HG02571 (cell line): ENCODE measurements around the gene P4HA1.

Experiments used
- ATAC-seq: cut with Tn5 transposase; IDR thresholded peaks from one replicate; pipeline ENCODE4 v1.9.1; 2021; ENCODE audit warnings: mild to moderate bottlenecking, moderate library complexity; ENCODE audit not compliant: unreplicated experiment

The P4HA1 gene

DNA sequence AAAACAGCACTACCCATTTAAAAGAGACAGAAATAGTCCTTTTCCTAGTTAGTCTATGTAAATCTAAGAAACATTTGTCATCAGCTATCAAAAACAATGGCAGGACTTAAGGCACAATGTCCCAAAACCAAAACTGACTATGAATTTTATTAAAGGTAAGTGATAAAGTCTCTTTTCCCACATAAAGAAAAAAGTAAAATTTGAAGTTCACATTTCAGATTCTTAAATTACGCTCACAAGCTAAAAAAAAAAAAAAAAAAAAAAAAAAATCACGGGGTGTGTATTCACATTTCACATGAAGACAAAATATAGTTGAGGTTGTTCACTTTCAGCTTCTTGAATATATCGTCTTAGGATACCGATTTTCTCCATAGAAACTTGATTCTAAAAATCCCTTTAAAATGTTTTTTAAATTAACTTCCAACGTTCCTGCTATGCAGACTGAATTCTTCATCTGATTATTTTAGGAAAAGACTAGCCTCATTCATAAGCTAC is 1.6 kb downstream of the P4HA1 start:
- ATAC-seq = no peak

DNA sequence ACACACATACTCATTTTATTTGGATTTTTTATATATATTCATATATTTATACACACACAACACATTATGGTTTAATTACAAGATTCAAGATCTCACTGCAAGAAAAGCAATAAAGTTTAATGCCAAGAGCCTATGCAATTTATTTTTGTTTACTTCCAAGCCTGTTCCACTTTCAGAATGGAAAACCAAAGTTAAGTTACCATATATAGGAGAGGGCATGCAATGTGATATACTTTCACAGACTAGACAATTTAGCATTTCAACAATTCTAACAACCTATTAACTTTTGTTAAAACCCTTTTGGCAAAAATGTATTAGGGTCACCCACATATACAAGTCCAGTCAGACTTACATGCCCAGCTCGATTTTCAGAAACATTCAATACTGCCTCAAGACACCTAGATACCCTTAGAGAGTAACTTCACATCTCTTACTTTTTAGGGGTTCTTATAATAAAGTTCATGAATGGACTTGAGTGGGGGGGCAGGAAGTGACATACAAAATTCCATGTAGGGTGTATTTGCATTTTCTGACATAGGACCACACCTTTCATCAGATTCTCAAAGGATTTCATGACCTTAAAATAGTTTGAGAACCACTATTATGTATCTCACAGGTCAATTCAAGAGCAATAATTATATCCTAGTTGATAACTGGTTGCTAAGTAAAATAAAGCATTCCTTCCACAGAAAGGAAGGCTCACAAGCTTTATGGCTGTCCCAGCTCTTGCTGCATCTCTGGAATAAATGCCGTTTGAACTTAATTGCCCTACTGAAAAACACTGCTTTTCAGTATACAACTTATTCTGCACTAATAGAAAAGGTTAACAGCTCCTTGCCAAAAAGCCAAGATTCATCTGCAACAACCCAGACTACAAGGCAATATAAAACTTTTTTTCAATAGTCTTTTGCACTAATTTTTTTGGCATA is 2.5 kb downstream of the P4HA1 start:
- no peak for ATAC-seq

GRCh38 chr10:73092830-73093229 is 3.8 kb downstream of the P4HA1 start:
- no peak for ATAC-seq

DNA sequence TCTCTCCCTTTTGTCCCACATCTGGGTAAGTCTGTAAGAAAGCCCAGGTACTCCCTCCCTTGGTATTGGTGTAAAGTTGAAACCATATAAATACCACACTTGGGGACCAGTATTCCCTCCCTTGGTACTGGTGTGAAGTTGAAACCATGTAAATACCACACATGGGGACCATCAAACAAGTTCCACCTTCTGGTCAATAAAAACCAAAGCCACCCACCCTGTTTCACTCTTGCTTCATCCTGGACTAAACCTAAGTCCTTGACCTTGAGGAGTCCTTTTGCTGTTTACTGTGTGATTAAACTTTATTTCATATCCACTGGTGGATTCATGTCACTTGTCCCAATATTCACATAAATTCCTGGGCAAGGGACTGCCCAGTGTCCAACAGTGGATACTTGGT is 8.4 kb downstream of the P4HA1 start:
- no peak for ATAC-seq

DNA sequence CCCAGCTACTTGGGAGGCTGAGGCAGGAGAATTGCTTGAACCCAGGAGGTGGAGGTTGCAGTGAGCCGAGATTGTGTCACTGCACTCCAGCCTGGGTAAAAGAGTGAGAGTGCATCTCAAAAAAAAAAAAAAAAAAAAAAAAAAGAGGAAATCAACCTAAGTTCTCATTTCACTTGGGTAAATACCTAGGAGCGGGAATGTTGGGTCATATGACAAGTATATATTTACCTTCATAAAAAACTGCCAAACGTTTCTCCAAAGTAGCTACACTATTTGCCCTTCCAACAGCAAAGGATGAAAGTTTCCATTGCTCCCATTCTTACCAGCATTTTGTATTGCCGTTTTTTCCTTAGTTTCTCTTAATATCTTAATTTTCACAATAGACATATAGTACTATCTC is 9.8 kb downstream of the P4HA1 start:
- no peak for ATAC-seq

DNA sequence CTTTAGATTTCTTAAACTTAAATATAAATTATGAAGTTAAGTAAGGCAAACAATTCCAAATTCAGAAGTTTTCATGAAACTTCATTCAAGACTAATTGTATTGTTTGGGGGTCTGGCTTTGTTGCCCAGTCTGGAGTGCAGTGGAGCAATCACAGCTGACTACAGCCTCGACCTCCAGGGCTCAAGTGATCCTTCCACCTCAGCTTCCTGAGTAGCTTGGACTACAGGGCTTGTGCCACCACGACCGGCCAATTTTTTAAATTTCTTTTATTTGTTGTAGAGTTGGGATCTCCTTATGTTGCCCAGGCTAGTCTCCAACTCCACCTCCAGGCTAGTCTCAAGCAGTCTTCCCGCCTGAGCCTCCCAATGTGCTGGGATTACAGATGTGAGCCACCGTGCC is 12.5 kb downstream of the P4HA1 start:
- ATAC-seq = no peak

DNA sequence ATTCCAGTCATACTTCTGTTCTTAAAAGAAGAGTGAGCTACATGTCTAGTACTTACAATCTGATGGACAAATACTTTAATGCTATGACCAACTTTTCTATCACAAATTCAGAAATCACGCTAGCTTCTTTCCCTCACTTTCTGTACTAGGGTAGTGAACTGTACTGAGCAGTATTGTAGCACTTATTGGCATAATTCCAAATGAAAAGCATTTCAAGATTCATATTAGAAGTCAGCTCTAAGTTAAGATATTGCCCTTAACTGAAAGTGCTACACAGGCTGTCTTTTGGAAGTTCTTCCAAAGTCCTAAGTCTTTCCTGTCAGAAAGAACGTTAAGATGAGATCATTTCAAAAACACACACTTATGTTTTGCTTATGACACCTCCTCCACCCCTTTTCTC is 13.4 kb downstream of the P4HA1 start:
- ATAC-seq = no peak

GRCh38 chr10:73079779-73080541 is 16.7 kb downstream of the P4HA1 start:
- ATAC-seq = no peak

DNA sequence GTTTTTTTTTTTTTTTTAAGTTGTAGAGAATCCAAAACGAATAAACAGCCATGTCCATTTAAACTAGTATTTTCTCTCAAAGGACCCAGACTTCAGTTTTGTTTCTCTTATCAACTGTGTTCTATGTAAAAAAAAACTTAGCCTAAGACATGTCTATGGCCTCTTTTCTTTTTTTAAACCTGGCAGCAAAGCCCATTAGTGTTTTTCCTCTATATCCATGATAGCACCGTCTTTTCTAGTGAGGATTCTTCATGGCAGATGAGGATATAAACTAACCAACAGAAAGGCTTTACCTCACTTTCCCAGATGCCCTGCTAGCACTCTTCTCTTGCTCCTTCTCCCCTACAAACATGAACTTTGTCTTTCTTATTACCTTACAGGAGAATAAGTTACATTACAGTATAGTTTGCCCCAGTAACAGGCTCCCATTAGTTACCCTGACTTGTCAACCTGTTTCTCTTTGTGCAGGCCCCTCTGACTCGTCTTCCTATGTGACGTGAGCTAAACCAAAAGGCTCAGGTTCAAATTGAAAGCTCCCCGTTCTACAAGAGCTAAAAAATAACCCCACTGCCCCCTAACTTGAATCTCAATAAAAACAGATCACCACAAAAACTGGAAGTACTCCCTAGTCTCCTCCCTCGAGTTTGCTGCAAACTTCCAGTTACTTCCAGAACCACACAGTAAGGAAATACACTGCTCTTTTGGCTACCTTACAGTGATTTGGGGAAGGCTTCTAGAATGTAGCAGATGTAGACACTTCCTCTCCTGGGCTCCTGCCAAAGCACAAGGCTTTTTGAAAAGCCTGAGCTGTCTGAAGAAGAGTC is 20.1 kb downstream of the P4HA1 start:
- ATAC-seq = no peak

- ATAC-seq = no peak
These were observed 20.8 kb downstream of the P4HA1 start for GRCh38 chr10:73075829-73076228.

- no peak for ATAC-seq
These were observed 23.0 kb downstream of the P4HA1 start for GRCh38 chr10:73073627-73074026.

DNA sequence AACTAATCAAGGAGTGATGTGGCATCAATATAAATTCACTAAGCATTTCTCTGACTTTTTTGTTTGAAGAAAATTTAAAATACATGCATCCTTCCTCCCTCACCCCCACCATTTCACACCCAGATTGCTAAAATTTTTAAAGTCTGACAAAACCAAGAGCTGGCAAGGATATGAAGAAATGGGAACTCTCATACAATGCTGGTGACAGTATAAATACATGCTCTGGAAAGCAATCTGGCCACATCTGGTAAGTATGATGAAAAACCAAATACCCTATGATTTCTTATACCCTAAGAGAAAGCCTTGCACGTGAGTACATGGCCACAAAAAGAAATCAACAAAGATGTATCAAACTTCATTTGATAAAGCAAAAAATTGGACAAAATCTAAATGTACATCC is 31.2 kb downstream of the P4HA1 start:
- ATAC-seq = no peak

DNA sequence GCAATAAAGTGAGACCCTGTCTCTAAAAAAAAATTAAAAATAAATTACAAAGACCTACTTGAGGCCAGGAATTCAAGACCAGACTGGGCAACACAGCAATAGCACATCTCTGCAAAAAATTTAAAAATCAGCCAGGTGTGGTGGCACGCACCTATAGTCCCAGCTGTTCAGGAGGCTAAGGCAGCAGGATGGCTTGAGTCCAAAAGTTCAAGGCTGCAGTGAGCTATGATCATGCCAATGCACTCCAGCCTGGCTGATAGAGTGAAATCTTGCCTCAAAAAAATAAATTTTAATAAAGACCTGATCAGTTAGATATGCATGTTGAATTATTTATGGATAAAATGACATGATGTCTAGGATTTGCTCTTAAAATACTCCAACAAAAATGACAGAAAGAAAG is 34.9 kb downstream of the P4HA1 start:
- ATAC-seq = no peak

DNA sequence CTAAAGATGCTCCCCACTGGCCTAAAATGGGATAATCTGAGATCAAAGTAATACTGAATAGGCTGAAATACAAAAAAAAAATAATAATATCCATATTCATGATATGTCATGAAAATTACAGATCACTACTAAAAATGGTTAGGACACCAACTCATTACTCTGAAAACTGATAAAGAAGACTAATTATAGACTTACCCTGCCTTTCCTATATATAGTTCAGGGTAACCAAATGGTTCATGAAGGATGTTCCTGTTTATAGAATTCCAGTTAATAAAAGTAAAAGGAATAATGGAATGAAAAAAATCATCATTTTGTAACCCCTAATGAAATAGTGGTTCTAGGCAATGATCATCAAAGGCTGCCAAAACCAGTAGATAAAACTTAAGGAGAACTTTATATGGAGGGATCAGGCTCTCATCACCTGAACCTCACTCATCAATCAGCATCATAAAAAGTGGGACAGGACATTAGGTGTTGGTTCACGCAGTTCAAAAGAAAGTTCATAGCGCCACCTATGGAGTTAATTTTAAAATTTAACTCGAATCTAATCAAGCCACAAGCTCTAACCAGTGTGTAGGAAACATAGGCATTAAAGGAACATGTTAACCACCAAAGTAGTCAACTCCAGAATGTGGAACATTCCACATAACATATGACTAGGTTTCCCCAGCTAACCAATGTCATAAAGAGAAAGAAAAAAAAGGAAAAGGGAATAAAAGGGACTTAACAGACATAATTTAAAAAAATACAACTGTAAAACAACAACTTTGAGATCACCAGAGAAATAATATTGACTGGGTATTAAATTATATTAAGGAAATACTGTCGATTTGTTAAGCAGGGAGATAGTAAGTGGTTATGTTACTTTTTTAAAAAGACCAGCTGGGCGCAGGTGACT is 35.7 kb downstream of the P4HA1 start:
- no peak for ATAC-seq

DNA sequence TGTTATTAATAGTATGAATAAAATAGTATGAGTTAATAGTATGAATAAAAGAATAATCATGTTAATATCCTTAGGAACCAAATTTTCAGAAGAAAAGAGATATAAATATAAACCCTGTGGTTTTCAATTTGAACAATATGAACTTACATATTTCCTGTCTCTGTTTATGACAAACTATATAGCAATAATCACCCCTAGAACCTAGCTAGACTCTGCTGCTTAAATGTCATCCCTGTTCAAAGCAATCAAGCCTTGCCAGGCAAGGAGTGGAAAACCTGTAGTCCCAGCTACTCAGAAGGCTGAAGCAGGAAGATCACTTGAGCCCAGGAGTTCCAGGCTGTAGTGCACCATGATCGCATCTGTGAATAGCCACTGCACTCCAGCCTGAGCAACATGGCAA is 36.5 kb downstream of the P4HA1 start:
- ATAC-seq = no peak

DNA sequence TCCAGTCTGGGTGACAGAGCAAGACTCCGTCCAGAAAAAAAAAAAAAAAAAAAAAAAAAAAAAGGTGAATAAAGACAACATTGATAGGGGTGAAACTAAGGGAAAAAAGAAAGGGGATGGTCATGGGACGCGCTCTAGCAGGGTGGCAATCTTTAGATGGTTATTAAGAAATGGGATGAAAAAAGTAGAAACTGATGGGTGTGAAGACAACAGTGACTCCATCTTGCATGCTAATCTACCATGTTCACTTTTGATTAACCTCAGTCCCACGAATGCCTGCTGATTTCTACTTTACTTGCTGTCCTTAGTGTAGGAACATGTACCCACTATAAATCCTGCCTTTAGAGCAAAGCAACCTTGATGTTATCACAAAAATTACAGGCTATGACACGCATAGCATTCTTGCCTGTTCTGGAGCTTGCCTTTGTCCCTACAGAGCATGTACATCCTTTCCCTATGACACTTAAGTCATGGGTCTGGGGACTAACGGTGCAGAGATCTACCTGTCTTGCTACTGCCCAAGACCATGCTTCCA is 38.5 kb downstream of the P4HA1 start:
- no peak for ATAC-seq

- no peak for ATAC-seq
These were observed 42.4 kb downstream of the P4HA1 start for GRCh38 chr10:73054286-73054685.

GRCh38 chr10:73053275-73053674 is 43.4 kb downstream of the P4HA1 start:
- no peak for ATAC-seq

- ATAC-seq = no peak
These were observed 52.0 kb downstream of the P4HA1 start for GRCh38 chr10:73044378-73045285.
